Cardiac muscle cell (in vitro differentiated cells and primary cell): Measurements from ENCODE around the gene RFPL1. TPM values are rescaled to one million over a fixed set of nuclear protein-coding genes. Genes with fewer than 3 reads are reported as not detected.

ENCODE experiments used
- DNase-seq, 2 donors: peaks; one replicate each; pipeline versions ENCODE4 v3.0.0 to v3.0.0-alpha.2; 2010 to 2017; ENCODE audit warnings: low read depth in 1 of 2, low spot score in 1 of 2
- H3K27ac ChIP-seq: fragments of 200-600 bp; sonication (generic); 2 replicates; pipeline ENCODE4 v1.5.1; 2016
- H3K27me3 ChIP-seq: fragments of 200-600 bp; sonication (generic); 2 replicates; pipeline ENCODE4 v1.6.0; 2016; ENCODE audit warnings: control low read depth
- H3K36me3 ChIP-seq: fragments of 200-600 bp; sonication (generic); 2 replicates; pipeline ENCODE4 v1.5.1; 2016; ENCODE audit warnings: control low read depth
- H3K4me1 ChIP-seq: fragments of 200-600 bp; sonication (generic); 2 replicates; pipeline ENCODE4 v1.8.1; 2017; ENCODE audit warnings: low read depth, mild to moderate bottlenecking, mixed run types
- H3K4me3 ChIP-seq: fragments of 200-600 bp; sonication (generic); 2 replicates; pipeline ENCODE4 v1.5.1; 2016; ENCODE audit warnings: mild to moderate bottlenecking
- H3K9me3 ChIP-seq: fragments of 200-600 bp; sonication (generic); 2 replicates; pipeline ENCODE4 v1.5.1; 2017; ENCODE audit warnings: low read depth, mild to moderate bottlenecking, control low read depth
- CTCF ChIP-seq: IDR thresholded peaks from 2 replicates; pipeline ENCODE4 v1.5.1; 2012; ENCODE audit warnings: low read depth, mild to moderate bottlenecking, low read length
- polyA plus RNA-seq: library from polyadenylated mRNA; unstranded; fragments of >200 nt; fragmentation: Nextera tagmentation; extraction: Ambion mirVana; gene quantifications from 2 replicates; pipeline ENCODE4 v1.2.1, GENCODE V29; 2016
- total RNA-seq: library from RNA; depleted of rRNA; stranded (reverse); fragments of >200 nt; gene quantifications from 2 replicates; pipeline ENCODE4 v1.2.3, GENCODE V29; 2016

The RFPL1 gene
- total and polyA plus RNA-seq, 2 experiments from 2014 or later = not detected

GRCh38 chr22:29435236-29436136 is 2.9 kb upstream of the RFPL1 start:
- Histone ChIP-seq H3K27me3 (no peaks in the 10 kb centered on the region), H3K27ac (no peak overlapping the region), H3K4me3 (no peak overlapping the region), H3K36me3 (no peaks in the 10 kb centered on the region), H3K4me1 (peaks cover 6% of the 10 kb centered on the region), H3K9me3 (no peaks in the 10 kb centered on the region)
- DNase-seq = no peak
- TF ChIP-seq CTCF = no peak

- no peak overlapping the region for H3K4me3 ChIP-seq
- H3K27me3 ChIP-seq = no peaks in the 10 kb centered on the region
- H3K9me3 ChIP-seq = no peaks in the 10 kb centered on the region
- no peaks in the 10 kb centered on the region for H3K4me1 ChIP-seq
- TF ChIP-seq CTCF = no peak
- no peak for DNase-seq
- H3K36me3 ChIP-seq = no peaks in the 10 kb centered on the region
- H3K27ac ChIP-seq = no peak overlapping the region
Measured at GRCh38 chr22:29442976-29443375, 4.6 kb downstream of the RFPL1 start.

- no peaks in the 10 kb centered on the region for H3K36me3 ChIP-seq
- H3K4me1 ChIP-seq = no peaks in the 10 kb centered on the region
- H3K27ac ChIP-seq = no peak overlapping the region
- TF ChIP-seq CTCF = no peak
- no peaks in the 10 kb centered on the region for H3K9me3 ChIP-seq
- H3K4me3 ChIP-seq = no peak overlapping the region
- no peak for DNase-seq
- H3K27me3 ChIP-seq = no peaks in the 10 kb centered on the region
Measured at GRCh38 chr22:29443452-29443851, 5.1 kb downstream of the RFPL1 start.

DNA sequence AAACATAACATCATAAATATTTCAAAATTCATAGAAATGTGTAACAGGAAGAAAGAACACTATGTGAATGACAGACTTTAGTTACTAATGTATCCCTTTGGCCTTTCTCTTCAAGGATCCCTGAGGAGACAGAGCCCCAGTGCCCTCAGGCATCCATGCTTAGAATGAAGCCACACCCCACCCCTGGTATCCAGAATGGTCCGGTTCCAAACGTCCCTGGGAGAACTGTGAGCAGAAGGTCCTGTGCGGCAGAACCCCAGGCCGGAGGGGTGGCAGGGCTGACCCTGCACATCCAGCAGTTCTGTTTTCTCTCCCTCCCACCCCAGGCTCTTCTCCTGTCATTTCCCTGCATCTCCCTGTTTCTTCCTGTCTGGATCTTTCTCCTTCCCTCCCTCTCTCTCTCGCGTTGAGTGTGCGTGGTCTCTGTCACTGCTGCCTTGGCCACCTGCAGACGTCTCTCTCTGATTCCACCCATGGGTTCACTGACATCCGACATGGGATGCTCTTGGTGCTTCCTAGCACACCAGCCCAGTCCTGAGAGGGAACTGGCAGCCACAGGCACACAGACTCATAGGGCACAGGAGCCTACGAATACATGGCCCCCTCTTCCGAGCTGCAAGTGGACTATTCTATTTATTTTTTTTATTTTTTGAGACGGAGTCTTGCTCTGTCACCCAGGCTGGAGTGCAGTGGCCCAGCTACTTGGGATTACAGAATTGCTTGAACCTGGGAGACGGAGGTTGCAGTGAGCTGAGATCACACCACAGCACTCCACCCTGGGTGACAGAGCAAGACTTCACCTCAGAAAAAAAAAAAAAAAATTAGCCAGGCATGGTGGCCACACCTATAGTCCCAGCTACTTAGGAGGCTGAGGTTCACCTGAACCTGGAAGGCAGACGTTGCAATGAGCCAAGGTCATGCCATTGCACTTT is 5.7 kb downstream of the RFPL1 start:
- Histone ChIP-seq H3K4me3 (no peak overlapping the region), H3K27ac (no peak overlapping the region), H3K9me3 (no peaks in the 10 kb centered on the region), H3K27me3 (no peaks in the 10 kb centered on the region), H3K4me1 (no peaks in the 10 kb centered on the region), H3K36me3 (no peaks in the 10 kb centered on the region)
- no peak for TF ChIP-seq CTCF
- no peak for DNase-seq

DNA sequence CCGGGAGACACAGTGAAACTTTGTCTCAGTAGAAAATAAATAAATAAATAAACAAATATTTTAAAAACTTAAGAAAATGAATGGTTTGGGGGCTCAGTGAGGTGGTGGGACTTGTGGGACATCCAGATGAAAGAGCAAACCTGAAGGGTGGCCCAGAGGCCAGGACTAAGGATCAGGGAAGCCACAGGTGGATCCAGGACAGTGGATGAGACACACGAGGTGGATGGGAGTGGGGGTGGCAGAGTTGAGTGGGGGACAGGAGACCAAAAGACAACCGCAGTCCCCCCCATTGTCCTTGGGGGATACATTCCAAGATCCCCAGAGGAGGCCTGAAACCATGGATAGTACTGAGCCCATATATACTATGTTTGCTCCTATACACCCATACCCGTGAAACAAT is 7.1 kb downstream of the RFPL1 start:
- H3K4me1 ChIP-seq = no peaks in the 10 kb centered on the region
- no peak overlapping the region for H3K4me3 ChIP-seq
- H3K9me3 ChIP-seq = no peaks in the 10 kb centered on the region
- no peak for TF ChIP-seq CTCF
- no peaks in the 10 kb centered on the region for H3K36me3 ChIP-seq
- H3K27me3 ChIP-seq = no peaks in the 10 kb centered on the region
- DNase-seq = no peak
- H3K27ac ChIP-seq = no peak overlapping the region
